Omental fat pad (tissue), 4 donors: ENCODE data around the gene TRERF1. TPM values are rescaled to one million over a fixed set of nuclear protein-coding genes. Genes with fewer than 3 reads are reported as not detected.

ENCODE experiments used
- ATAC-seq: fragments of 150-250 bp; one replicate; pipeline ENCODE4 v1.9.1; 2016; ENCODE audit warnings: mild to moderate bottlenecking, moderate library complexity; ENCODE audit not compliant: low FRiP score
- DNase-seq: peaks from one replicate; pipeline ENCODE4 v3.0.0-alpha.2; 2019; ENCODE audit warnings: low spot score
- CTCF ChIP-seq, 3 donors: fragments of 450-650 bp; IDR thresholded peaks; one replicate each; pipeline ENCODE4 v1.5.1; 2016 to 2017; ENCODE audit warnings: antibody characterized with exemption in 3 of 3, mild to moderate bottlenecking in 3 of 3, moderate library complexity in 2 of 3
- total RNA-seq, 4 donors: library from RNA; depleted of rRNA; stranded (reverse); fragments of >200 nt; gene quantifications; one replicate each; pipeline ENCODE4 v1.1.0, GENCODE V29; 2016

TRERF1 gene
- total RNA-seq, 4 donors from 2014 or later: 2.0 to 10.2 (median 2.6) TPM

- no peak for TF ChIP-seq CTCF (IDR thresholded peaks at IDR 0.05)
- ATAC-seq (no peak), DNase-seq (no peak)
Observed at GRCh38 chr6:42313038-42313437, 138.7 kb downstream of the TRERF1 start.

- ATAC-seq: no peak
- DNase-seq: no peak
- TF ChIP-seq CTCF (IDR thresholded peaks at IDR 0.05): no peak
Observed at GRCh38 chr6:42307141-42307470, 144.6 kb downstream of the TRERF1 start.

GRCh38 chr6:42306439-42307140 lies 145.1 kb downstream of the TRERF1 start:
- no peak for ATAC-seq
- TF ChIP-seq CTCF (IDR thresholded peaks at IDR 0.05): no peak
- no peak for DNase-seq

GRCh38 chr6:42304053-42304712 lies 147.5 kb downstream of the TRERF1 start:
- no peak for TF ChIP-seq CTCF (IDR thresholded peaks at IDR 0.05)
- DNase-seq (no peak), ATAC-seq (no peak)

- DNase-seq (no peak), ATAC-seq (no peak)
- TF ChIP-seq CTCF (IDR thresholded peaks at IDR 0.05): no peak
Observed at GRCh38 chr6:42302411-42302810, 149.3 kb downstream of the TRERF1 start.

GRCh38 chr6:42301986-42302385 lies 149.7 kb downstream of the TRERF1 start:
- ATAC-seq (no peak), DNase-seq (no peak)
- TF ChIP-seq CTCF (IDR thresholded peaks at IDR 0.05): no peak

- DNase-seq: no peak
- no peak for TF ChIP-seq CTCF (IDR thresholded peaks at IDR 0.05)
- ATAC-seq: no peak
Observed at GRCh38 chr6:42300701-42301100, 151.0 kb downstream of the TRERF1 start.
